SW480 (cell line): ENCODE measurements around the gene CHODL.
A peak's percentile ranks its signal among the peaks of the same experiment; 100 is the strongest.

Source experiments
- DNase-seq: peaks from one replicate; pipeline ENCODE4 v3.0.0-alpha.2; 2016; ENCODE audit warnings: low spot score

Gene CHODL, protein sequence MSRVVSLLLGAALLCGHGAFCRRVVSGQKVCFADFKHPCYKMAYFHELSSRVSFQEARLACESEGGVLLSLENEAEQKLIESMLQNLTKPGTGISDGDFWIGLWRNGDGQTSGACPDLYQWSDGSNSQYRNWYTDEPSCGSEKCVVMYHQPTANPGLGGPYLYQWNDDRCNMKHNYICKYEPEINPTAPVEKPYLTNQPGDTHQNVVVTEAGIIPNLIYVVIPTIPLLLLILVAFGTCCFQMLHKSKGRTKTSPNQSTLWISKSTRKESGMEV

DNA sequence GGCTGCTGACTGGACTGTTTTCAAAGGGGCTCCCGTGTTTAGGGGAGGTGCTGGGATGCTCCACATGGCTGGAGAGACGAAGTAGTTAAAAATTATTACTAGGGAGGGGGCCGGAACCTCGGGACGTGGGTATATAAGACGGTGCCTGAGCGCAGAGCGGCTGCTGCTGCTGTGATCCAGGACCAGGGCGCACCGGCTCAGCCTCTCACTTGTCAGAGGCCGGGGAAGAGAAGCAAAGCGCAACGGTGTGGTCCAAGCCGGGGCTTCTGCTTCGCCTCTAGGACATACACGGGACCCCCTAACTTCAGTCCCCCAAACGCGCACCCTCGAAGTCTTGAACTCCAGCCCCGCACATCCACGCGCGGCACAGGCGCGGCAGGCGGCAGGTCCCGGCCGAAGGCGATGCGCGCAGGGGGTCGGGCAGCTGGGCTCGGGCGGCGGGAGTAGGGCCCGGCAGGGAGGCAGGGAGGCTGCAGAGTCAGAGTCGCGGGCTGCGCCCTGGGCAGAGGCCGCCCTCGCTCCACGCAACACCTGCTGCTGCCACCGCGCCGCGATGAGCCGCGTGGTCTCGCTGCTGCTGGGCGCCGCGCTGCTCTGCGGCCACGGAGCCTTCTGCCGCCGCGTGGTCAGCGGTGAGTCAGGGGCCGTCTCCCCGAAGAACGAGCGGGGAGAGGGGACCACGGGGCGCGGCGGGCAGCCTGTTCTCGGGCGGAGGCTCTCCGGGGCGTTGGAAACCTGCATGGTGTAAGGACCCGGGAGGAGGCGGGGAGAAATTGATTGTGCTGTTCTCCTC, at the start of gene CHODL:
TSS of gene CHODL (plus strand) at position 163 of the 793 bp plus-strand sequence. CDS start at position 554, 391 bp downstream.
- DNase-seq, result no peak

DNA sequence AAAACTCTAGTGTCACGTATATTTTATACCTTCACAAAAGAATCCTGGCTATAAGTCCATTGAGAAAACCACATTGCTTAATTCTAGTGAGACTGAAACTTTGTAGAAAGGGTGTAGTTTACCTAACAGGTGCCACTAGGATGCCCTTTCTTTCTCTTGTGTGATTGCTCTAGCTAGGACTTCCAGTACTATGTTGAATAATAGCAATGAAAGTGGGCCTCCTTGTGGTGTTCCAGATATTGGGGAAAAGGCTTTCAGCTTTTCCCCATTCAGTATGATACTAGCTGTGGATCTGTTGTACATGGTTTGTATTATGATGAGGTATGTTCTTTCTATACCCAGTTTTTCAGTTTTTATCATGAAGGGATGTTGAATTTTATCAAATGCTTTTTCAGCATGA, 39.7 kb upstream of the CHODL start:
- DNase-seq, result no peak

DNA sequence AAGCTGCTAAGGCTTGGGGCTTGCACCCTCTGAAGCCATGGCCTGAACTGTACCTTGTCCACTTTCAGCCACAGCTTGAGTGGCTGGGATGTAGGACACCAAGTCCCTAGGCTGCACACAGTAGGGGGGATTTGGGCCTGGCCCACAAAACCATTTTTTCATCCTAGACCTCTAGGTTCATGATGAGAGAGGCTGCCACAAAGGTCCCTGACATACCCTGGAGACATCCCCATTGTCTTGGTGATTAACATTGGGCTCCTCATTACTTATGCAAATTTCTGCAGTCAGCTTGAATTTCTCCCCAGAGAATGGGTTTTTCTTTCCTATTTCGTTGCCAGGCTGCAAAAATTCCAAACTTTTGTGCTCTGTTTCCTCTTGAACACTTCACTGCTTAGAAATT, 26.3 kb upstream of the CHODL start:
- DNase-seq, result no peak

DNA sequence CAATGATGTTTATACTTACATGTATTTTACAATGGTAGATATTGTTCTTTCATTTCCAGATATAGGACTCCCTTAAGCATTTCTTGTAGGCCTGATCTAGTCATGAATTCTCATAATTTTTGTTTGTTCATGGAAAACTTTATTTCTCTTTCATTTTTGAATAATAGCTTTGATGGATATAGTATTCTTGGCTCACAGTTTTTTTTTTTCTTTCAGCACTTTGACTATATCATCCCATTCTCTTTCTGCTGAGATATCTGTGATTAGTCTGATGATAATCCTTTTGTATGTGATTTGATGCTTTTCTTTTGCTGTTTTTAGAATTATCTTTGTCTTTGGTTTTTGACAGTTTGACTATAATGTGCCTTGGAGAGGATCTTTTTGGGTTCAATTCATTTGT, 24.1 kb upstream of the CHODL start:
- DNase-seq, result no peak

DNA sequence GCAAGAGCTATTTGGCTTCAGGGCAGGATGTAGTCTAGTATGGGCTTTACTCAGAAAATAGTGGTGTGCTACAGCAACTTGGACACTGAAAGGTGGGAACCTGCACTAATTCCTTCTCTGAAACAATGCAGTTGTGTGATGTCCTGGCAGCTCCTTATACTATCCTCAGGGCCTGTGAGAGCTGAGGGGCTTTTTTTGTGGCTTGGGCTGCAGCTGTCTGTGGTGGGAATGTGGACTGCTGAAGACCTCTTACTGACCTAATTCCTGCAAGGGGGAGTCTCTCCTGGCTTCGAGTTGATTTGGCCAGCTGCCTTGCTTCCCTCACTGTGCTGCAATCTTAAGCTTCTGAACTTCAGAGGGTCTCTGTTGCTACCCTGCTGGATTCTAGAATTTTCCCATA, 22.3 kb upstream of the CHODL start:
- DNase-seq, result no peak

DNA sequence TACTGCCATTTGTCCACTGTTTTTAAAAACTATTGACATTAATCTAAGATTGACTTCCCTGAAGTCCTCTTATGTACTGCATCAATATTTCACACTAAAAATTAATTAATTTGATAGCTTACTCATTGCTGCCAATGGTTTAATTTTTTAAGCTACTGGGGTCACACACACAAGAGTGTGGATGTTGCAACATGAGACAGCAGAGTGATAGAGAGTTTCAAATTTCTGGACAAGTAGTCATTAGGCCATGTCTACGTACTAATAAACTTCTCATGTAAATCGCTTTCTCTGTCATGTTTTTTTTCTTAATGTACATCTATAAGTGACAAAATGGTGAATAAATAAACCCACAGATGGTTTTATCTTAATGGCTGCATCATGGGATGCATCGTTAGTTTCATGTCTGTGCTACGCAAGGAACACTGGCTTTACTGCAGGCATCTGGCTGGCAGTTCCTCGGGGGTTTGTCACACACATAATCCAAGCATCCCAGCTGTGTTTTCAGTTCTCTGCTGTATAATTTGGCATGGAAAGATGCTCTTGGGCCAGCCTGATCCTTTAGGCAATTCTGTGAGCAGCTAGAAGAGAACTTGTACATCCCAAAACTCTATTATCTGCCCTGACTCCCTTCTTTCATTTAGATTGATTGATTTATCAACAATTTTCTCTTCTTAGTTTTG, 16.4 kb upstream of the CHODL start:
- no peak for DNase-seq

DNA sequence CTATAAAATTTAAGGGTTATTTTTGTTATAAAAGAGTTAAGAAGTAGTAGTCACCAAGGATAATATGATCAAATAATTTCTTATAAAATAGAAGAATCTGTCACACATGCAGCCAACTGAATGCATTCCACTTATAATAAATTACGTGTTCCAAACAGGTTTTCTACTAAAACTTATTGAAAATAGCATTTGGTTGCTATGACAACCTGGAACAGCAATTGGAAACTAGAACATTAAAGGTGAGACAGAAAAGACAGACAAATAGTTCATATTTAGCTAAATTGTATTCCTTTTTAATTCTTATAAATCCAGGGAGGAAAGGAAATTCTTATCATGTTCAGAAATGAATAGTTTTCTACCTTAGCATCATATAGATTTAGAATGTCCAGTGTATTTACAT, 9.1 kb upstream of the CHODL start:
- DNase-seq, result no peak

DNA sequence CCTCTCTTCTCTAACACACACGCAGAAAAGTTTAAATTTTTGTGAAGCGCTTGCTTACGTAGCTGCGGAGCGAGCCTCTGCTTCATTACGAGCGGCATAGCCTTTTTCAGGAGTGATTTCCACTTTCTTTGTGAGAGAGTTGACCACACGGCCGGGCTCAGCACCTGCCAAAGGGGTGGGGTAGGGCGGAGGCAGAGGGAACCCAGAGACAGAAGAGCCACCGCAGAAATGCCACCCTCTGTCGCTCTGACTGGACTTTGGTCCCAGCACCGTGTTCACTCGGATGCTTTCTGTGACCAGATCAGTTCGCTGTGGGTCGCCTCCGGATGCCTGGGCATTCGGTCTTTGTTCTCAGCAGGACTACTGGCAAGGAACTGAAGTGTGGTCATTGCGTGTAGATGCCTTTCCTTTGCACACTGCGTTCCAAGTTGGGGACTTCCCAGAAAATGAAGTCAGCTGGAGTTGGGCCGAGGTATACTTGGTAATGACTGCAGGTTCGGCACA, 883 bp downstream of the CHODL start:
- DNase-seq, result peak; percentile 95

DNA sequence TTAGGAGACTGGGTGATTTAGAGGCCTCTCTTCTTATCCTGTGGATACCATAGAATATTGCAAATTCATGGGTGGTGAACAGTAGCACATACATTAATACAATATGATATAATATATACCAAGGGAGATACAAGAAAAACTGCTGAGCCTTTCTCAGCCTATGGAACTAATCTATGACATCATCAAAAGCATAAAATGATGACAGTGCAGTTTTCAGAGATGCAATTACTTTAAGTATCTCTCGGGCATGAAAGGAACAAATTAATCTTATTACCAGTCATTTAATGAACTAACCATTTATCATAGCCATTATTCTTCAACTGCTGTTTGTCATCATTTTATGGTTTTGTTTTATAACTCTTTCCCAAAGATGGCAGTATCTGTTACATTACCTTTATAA, 3.5 kb downstream of the CHODL start:
- no peak for DNase-seq

DNA sequence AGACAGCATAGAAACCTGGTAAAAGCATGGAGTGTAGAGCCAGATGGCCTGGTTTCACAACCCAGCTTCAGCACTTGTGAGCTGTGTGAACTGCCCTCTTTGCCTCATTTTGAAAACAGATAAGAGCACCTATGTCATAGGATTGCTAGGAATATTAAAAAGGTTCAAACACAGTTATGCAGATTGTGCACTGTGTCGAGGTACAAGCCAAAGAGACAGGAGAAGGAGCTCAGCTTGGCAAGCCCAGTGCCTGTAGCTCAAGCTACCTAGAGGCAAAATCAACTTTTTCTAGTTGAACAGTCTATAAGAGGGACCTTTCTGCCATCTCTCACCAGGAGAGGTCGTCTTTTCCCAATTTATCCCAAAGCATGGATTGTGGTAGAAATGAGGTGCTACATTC, 5.0 kb downstream of the CHODL start:
- peak; percentile 3 for DNase-seq

DNA sequence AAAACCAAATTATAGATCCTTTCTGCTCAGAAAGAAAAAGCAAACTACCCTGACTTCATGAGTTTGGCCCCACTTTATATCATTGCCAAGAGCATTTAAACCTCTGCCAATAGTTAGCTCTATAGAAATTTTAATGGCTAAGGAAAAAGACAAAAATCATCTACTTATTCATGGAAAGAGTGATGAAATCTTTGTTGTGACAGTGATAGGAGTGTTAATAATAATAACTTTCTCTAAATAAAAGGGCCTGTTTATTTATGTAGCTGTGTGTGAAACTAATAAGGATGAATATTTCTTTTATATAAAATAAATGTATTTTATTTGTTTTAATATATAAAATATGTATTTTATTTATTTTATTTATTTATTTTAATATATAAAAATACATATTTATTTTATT, 6.4 kb downstream of the CHODL start:
- no peak for DNase-seq

DNA sequence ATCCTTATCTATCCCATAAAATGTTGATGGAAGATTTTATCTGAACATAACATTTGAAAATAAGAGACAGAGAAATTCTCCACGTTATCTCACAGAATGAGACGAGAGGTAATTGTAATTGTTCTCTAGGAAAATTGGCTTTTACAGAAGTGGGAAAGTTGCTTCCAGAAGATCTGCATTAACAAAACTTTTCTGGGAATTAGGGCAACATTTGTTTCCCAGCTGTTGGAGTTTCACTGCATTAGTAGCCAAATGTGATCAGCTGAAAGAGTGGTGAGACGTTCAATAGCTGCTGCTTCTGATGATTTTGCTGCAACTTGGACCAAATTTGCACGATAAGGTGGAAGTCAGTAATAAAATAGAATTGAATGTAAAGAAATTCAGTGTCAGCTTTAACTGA, 7.6 kb downstream of the CHODL start:
- no peak for DNase-seq

DNA sequence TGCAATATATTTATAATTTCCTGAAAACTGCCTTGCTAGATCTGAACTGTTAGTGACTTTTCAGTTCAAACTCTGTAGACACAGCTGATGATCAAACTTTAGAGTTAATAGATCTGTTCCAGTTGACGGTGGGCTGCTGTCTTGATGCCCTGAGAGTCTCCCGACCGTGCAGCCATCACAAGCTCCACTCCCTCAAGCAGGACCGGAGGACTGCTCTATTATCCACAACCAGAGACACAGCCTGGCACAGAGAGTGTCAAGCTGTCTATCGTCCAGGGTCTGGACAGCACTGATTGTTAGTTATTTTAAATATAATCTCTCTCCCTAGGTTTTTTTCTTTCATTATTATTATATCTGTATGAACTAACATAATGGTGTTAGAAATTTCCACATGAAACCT, 8.0 kb downstream of the CHODL start:
- no peak for DNase-seq

DNA sequence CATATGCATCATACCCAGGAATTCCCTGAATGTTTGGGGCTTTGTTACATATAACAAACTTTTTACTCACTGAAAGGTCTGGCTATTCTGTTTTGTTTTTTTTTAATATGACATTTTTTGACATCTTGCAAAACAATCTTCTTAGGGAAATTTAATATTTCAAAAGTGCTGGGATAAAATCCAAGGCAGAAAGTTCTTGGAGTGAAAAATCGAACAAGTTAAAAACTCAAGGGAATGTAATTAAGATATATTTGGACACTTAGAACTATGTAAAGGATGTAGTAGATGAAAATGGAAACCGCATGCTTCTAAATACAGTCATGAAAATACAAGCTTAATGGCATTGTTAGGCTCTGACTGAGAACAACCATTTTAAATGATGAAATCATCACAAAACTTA, 8.6 kb downstream of the CHODL start:
- DNase-seq, result no peak

DNA sequence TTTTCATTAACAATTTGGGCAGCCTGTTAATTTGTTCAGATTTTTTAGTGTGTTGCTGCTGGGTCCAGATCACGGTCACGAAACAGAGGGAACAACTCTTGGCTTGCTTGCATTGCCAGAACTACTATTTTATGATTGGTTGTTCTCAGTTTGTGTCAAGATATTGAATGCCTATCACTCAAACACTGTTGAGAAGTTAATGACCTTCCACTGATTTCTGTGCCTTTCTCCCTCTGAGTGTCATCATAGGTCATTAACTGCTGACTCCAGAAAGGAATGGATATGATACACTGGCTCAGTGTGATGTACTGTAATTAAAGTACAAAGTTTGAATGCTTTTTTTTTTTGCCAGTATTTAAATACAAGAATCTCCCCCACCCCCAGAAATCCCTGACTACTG, 9.2 kb downstream of the CHODL start:
- DNase-seq, result no peak

DNA sequence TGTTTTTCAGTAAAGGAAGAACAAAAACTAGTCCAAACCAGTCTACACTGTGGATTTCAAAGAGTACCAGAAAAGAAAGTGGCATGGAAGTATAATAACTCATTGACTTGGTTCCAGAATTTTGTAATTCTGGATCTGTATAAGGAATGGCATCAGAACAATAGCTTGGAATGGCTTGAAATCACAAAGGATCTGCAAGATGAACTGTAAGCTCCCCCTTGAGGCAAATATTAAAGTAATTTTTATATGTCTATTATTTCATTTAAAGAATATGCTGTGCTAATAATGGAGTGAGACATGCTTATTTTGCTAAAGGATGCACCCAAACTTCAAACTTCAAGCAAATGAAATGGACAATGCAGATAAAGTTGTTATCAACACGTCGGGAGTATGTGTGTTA, 21.3 kb downstream of the CHODL start:
- DNase-seq, result peak; percentile 9

DNA sequence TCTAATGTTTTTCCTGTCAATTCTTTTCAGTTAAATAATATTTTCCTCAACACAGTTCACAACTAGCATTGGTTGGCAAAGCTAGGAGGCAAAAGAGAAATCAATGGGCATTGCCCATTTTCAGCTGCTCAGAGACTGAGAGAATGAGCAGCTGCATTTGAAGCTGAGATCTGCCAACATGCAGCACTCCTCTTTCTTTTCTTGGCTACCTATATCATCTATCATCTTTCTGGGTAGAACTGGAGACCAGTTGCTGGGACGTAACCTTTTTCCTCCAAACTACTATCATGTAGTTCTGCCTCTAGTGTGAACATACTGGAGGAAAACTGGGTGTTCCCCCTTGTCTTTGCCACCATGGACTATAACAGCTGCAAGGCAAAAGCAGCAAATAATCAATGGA, 22.9 kb downstream of the CHODL start:
- no peak for DNase-seq

DNA sequence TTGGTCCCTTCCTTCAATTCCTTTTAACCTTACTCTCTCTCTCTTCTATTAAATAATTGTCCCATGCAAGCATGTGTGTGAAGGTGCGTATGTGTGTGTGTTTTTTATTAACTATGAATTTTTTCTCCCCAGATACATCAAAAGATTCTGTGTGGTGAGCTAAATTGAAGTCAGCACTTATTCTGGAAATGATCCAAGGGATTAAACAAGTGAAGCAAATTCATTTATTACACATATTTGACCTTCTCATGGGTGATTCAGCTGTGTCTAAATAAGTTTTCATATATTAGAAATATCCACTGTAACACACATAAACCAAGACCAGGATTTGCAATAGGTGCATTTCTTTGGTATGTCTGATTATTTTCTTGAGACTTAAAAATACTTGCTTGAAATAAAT, 24.3 kb downstream of the CHODL start:
- DNase-seq, result no peak

DNA sequence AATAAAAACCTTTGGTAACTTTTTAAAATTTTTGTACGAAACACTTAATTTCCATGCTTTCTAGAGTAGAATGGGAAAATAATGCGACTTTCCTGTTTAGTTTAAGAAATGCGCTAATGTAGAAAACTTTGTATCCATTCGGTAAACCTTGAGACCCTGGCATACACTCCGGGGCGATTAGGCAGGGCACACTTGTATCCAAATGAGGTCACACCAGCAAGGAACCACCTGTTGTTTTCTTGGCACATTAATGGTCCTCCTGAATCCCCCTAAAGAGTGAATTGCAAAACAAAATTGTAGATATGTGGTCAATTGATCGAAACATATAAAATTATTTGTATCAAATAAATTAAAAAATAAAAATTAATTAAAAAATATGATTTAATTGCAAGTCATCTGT, 25.2 kb downstream of the CHODL start:
- no peak for DNase-seq

DNA sequence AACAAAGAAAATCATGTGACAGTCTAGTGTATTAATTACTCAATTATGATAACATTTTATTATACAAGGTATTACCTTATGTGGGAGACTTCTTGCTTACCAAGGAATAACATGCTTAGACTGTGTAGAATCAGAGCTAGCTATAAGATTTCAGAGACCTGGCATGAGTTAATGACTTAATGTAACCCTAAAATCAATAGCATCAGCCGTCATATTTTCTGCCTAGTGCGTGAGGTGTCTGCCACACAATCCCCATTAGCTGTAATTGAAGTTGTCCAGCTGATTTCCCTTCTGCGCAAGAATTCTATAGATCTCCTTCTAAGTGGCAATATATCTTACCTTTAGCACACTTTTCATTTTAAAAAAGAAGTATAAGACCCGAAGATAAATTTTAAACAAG, 28.8 kb downstream of the CHODL start:
- DNase-seq, result no peak

DNA sequence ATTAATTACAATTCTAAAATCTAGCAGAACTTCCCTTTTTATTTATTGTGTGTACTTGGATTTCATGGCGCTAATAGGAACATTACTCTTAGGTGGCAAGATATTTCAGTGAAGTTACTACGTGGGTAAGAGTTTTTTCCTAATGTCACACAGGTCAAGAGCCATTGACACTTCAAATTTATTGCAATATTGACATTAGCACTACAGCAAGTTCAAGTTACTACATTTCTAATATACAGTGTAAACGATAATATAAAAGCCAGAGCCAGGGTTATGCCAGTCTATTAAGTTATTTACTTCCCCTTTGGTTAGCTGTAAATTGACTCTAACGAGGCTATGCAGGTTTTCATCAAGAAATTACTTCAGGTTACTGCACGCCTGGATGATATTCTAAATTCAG, 29.7 kb downstream of the CHODL start:
- no peak for DNase-seq

DNA sequence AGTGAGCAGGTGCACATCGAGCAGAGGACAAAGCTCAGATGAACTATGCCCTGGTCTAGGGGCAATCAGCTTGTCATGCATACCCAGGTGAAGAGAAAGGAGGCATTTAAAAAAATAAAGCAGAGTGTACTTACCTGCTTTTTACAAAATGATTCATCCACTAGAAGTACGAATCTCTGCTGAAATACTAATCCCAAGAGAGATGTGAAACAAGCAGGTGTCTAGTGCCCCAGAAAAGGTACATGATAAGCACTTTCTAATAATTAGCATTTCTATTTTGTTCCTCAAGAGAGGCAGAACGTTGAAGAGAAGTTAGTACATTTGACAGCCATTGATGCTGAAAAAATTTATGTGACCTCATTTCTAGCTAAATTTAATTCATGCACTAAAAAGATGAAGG, 31.1 kb downstream of the CHODL start:
- no peak for DNase-seq

DNA sequence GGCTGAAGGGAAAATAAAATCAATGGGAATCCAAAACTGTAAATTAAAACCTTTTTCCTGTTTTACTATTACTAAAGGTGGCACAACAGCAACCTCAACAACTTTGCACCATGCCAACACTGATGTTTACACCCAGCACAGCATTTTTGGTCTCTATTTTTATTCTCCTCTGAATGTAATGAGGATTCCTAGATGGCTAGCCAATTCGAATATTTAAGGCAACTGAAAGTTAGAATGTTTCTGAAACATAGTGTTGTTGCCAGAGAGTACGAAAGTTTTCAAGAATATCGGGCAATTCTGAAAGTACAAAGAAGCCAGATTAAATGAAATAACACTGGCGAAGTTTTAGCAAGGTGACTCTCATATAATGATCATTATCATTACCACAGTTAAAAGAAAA, 40.7 kb downstream of the CHODL start:
- no peak for DNase-seq
